Panc1 (cell line): ENCODE results near the gene ATP6V0C. TPM values are rescaled to one million over a fixed set of nuclear protein-coding genes. Genes with fewer than 3 reads are reported as not detected.
A peak's percentile ranks its signal among the peaks of the same experiment; 100 is the strongest.

Experiments used
- ATAC-seq: fragments of 200-7000 bp; cut with Tn5 transposase; 2 replicates; pipeline ENCODE4 v1.9.1; 2020; ENCODE audit warnings: mild to moderate bottlenecking, moderate library complexity
- BruUV-seq: library from RNA; stranded (reverse); fragments of 400-500 nt; replicated peaks from 2 replicates; lab custom pipeline; 2021; lab: Mats Ljungman, UMichigan
- CTCF ChIA-PET: fragments of 300-600 bp; sonication (Branson Sonifier 250); formaldehyde crosslinking; loops from one replicate; lab custom pipeline; 2022; ENCODE audit warnings: antibody characterized with exemption; lab: Charles Lee
- POLR2A ChIA-PET: fragments of 300-600 bp; sonication (Branson Sonifier 250); formaldehyde crosslinking; loops from one replicate; lab custom pipeline; 2022; ENCODE audit warnings: antibody characterized with exemption; lab: Charles Lee
- DNase-seq: peaks from one replicate; pipeline ENCODE4 v3.0.0-alpha.2; 2010; ENCODE audit warnings: low read depth, low spot score
- H3K27ac ChIP-seq: 2 replicates; pipeline ENCODE4 v1.5.1; 2011; ENCODE audit warnings: mild to moderate bottlenecking, low read length, inconsistent platforms
- H3K27me3 ChIP-seq: fragments of 200-500 bp; sonication (Bioruptor generic); 2 replicates; pipeline ENCODE4 v1.6.0; 2014; ENCODE audit warnings: low read length, inconsistent platforms; ENCODE audit not compliant: control insufficient read depth, insufficient read depth
- H3K36me3 ChIP-seq: fragments of 200-500 bp; sonication (Bioruptor generic); 2 replicates; pipeline ENCODE4 v1.5.1; 2014; ENCODE audit warnings: inconsistent platforms, mild to moderate bottlenecking, low read length, moderate library complexity; ENCODE audit not compliant: control insufficient read depth, insufficient read depth
- H3K4me1 ChIP-seq: 2 replicates; pipeline ENCODE4 v1.5.1; 2011; ENCODE audit warnings: inconsistent platforms, mild to moderate bottlenecking, low read length, moderate library complexity; ENCODE audit not compliant: control insufficient read depth, insufficient read depth
- H3K4me3 ChIP-seq, 2 experiments: 2 replicates each; pipeline ENCODE4 v1.5.1; 2011 to 2012; ENCODE audit warnings: low read depth in 2 of 2, low read length in 2 of 2, mild to moderate bottlenecking in 2 of 2, inconsistent platforms in 1 of 2, moderate library complexity in 1 of 2
- H3K9me3 ChIP-seq: fragments of 200-500 bp; sonication (Bioruptor generic); 2 replicates; pipeline ENCODE4 v1.5.1; 2014; ENCODE audit warnings: low read depth, mild to moderate bottlenecking, inconsistent platforms, low read length, moderate library complexity; ENCODE audit not compliant: control insufficient read depth, insufficient read depth
- POLR2AphosphoS5 ChIP-seq: IDR thresholded peaks from 2 replicates; pipeline ENCODE4 v1.6.1; 2012; ENCODE audit warnings: mild to moderate bottlenecking, low read depth, low read length, moderate library complexity
- SIN3A ChIP-seq: IDR thresholded peaks from 2 replicates; pipeline ENCODE4 v1.6.1; 2012; ENCODE audit warnings: low read depth, mild to moderate bottlenecking, low read length, moderate library complexity, borderline replicate concordance; ENCODE audit not compliant: insufficient read depth
- TCF7L2 ChIP-seq: IDR thresholded peaks from 2 replicates; pipeline ENCODE4 v1.6.1; 2011; ENCODE audit warnings: mild to moderate bottlenecking, low read depth, low read length, inconsistent platforms
- in situ Hi-C: cut with HindIII; loops from 2 replicates; pipeline ENCODE4 v1.10.0; 2016; ENCODE audit warnings: low sequenced_read_pairs, low pct_unique_long_range_greater_than_20kb
- intact Hi-C: fragments of 100-400 bp; cut with micrococcal nuclease; formaldehyde crosslinking; loops from one replicate; pipeline ENCODE4 v1.10.0; 2022; ENCODE audit not compliant: unreplicated experiment
- total RNA-seq: library from RNA; stranded (reverse); gene quantifications from one replicate; pipeline ENCODE4 v1.2.1, GENCODE V29; 2021; ENCODE audit not compliant: unreplicated experiment
- TF ChIP-seq, protein P1 (sequence below): fragments of 450-650 bp; IDR thresholded peaks from 2 replicates; pipeline ENCODE4 v1.5.1; 2017; ENCODE audit warnings: mild to moderate bottlenecking
- TF ChIP-seq, protein P2 (sequence below), 2 experiments: IDR thresholded peaks; 2 replicates each; pipeline ENCODE4 v1.6.1; 2011 to 2012; ENCODE audit warnings: low read depth in 2 of 2, control low read depth in 1 of 2, low read length in 1 of 2, mild to moderate bottlenecking in 1 of 2, moderate library complexity in 1 of 2; ENCODE audit not compliant: insufficient read depth in 1 of 2

The ATP6V0C gene
- total RNA-seq, 1 experiment from 2014 or later, result 282 TPM

- no peak for ATAC-seq
- peaks cover 45% of the 10 kb centered on the region for H3K4me1 ChIP-seq
- no peaks in the 10 kb centered on the region; the same call in 1 of the 2 replicates for H3K36me3 ChIP-seq
- intact Hi-C loops, result no loop called here
- no peaks in the 10 kb centered on the region for H3K27me3 ChIP-seq
- peak overlapping the region; percentile 95 for H3K27ac ChIP-seq
- no peak for DNase-seq
- no peaks in the 10 kb centered on the region for H3K9me3 ChIP-seq
- no TSS peak for BruUV-seq
- ChIA-PET POLR2A (interaction anchor here (0.6 kb wide), 1 partner anchor 220 kb away, joined by 7 read pairs; no protein-coding TSS in a partner anchor), CTCF (interaction anchor here (1.5 kb wide), 1 partner anchor 31 kb away, joined by 6 read pairs; no protein-coding TSS in a partner anchor)
- TF ChIP-seq, protein P1, sequence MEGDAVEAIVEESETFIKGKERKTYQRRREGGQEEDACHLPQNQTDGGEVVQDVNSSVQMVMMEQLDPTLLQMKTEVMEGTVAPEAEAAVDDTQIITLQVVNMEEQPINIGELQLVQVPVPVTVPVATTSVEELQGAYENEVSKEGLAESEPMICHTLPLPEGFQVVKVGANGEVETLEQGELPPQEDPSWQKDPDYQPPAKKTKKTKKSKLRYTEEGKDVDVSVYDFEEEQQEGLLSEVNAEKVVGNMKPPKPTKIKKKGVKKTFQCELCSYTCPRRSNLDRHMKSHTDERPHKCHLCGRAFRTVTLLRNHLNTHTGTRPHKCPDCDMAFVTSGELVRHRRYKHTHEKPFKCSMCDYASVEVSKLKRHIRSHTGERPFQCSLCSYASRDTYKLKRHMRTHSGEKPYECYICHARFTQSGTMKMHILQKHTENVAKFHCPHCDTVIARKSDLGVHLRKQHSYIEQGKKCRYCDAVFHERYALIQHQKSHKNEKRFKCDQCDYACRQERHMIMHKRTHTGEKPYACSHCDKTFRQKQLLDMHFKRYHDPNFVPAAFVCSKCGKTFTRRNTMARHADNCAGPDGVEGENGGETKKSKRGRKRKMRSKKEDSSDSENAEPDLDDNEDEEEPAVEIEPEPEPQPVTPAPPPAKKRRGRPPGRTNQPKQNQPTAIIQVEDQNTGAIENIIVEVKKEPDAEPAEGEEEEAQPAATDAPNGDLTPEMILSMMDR, result no peak
- TF ChIP-seq POLR2AphosphoS5 (no peak; the same call in 1 of the 2 replicates), TCF7L2 (no peak), SIN3A (no peak)
- TF ChIP-seq, protein P2, sequence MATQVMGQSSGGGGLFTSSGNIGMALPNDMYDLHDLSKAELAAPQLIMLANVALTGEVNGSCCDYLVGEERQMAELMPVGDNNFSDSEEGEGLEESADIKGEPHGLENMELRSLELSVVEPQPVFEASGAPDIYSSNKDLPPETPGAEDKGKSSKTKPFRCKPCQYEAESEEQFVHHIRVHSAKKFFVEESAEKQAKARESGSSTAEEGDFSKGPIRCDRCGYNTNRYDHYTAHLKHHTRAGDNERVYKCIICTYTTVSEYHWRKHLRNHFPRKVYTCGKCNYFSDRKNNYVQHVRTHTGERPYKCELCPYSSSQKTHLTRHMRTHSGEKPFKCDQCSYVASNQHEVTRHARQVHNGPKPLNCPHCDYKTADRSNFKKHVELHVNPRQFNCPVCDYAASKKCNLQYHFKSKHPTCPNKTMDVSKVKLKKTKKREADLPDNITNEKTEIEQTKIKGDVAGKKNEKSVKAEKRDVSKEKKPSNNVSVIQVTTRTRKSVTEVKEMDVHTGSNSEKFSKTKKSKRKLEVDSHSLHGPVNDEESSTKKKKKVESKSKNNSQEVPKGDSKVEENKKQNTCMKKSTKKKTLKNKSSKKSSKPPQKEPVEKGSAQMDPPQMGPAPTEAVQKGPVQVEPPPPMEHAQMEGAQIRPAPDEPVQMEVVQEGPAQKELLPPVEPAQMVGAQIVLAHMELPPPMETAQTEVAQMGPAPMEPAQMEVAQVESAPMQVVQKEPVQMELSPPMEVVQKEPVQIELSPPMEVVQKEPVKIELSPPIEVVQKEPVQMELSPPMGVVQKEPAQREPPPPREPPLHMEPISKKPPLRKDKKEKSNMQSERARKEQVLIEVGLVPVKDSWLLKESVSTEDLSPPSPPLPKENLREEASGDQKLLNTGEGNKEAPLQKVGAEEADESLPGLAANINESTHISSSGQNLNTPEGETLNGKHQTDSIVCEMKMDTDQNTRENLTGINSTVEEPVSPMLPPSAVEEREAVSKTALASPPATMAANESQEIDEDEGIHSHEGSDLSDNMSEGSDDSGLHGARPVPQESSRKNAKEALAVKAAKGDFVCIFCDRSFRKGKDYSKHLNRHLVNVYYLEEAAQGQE (IDR thresholded peaks at IDR 0.05; ENCODE audit: insufficient read depth in 1 of 2, low read depth in 2 of 2, low read length in 1 of 2), result no peak
- H3K4me3 ChIP-seq, result no peak overlapping the region
- in situ Hi-C loops, result no loop called here
These were observed 43.5 kb upstream of the ATP6V0C start for GRCh38 chr16:2470234-2470601.

GRCh38 chr16:2470603-2471015 is 43.1 kb upstream of the ATP6V0C start:
- no peak for DNase-seq
- no peak; the same call in none of the 2 replicates for TF ChIP-seq POLR2AphosphoS5
- TF ChIP-seq TCF7L2, result no peak
- no peak for TF ChIP-seq SIN3A
- TF ChIP-seq, protein P1, result no peak
- TF ChIP-seq, protein P2 (IDR thresholded peaks at IDR 0.05; ENCODE audit: insufficient read depth in 1 of 2, low read depth in 2 of 2, low read length in 1 of 2), result no peak
- Histone ChIP-seq H3K4me3 (no peak overlapping the region; a peak in 1 of 4 replicates), H3K9me3 (no peaks in the 10 kb centered on the region), H3K27ac (peak overlapping the region; percentile 95), H3K27me3 (no peaks in the 10 kb centered on the region), H3K36me3 (no peaks in the 10 kb centered on the region; the same call in 1 of the 2 replicates), H3K4me1 (peaks cover 45% of the 10 kb centered on the region)
- ChIA-PET CTCF (interaction anchor here (1.5 kb wide), 1 partner anchor 30 kb away, joined by 6 read pairs; no protein-coding TSS in a partner anchor), POLR2A (interaction anchor here (0.6 kb wide), 1 partner anchor 329 kb away, joined by 4 read pairs; no protein-coding TSS in a partner anchor)
- intact Hi-C loops (no loop called here), in situ Hi-C loops (no loop called here)
- ATAC-seq, result no peak
- BruUV-seq, result no TSS peak
